ENCODE results near the gene RBPJL.

Gene RBPJL

GRCh38 chr20:45344168-45344860 lies 37.7 kb downstream of the RBPJL start:
- DNase-seq (ENCODE audit: low read depth) = no peak
- no peak overlapping the region for H3K4me3 ChIP-seq (ENCODE audit: low read depth, low read length)
- no peak for TF ChIP-seq CTCF (IDR thresholded peaks at IDR 0.05; ENCODE audit: control insufficient read depth, extremely low read depth, insufficient read depth)

- peak overlapping the region; percentile 36 for H3K4me3 ChIP-seq (ENCODE audit: low read depth, low read length)
- no peak for TF ChIP-seq CTCF (IDR thresholded peaks at IDR 0.05; ENCODE audit: control insufficient read depth, extremely low read depth, insufficient read depth)
- peak; percentile 65 for DNase-seq (ENCODE audit: low read depth)
Observed at GRCh38 chr20:45345104-45345936, 38.7 kb downstream of the RBPJL start.

GRCh38 chr20:45346291-45346718 lies 39.7 kb downstream of the RBPJL start:
- no peak for TF ChIP-seq CTCF (IDR thresholded peaks at IDR 0.05; ENCODE audit: control insufficient read depth, extremely low read depth, insufficient read depth)
- no peak for DNase-seq (ENCODE audit: low read depth)
- peak overlapping the region; percentile 11; the same call in 1 of the 2 replicates for H3K4me3 ChIP-seq (ENCODE audit: low read depth, low read length)

- DNase-seq (ENCODE audit: low read depth) = no peak
- peak overlapping the region; percentile 71 for H3K4me3 ChIP-seq (ENCODE audit: low read depth, low read length)
- no peak for TF ChIP-seq CTCF (IDR thresholded peaks at IDR 0.05; ENCODE audit: control insufficient read depth, extremely low read depth, insufficient read depth)
Observed at GRCh38 chr20:45346851-45347250, 40.2 kb downstream of the RBPJL start.

GRCh38 chr20:45347297-45347935 lies 40.8 kb downstream of the RBPJL start:
- no peak for DNase-seq (ENCODE audit: low read depth)
- no peak for TF ChIP-seq CTCF (IDR thresholded peaks at IDR 0.05; ENCODE audit: control insufficient read depth, extremely low read depth, insufficient read depth)
- H3K4me3 ChIP-seq (ENCODE audit: low read depth, low read length) = peak overlapping the region; percentile 71

GRCh38 chr20:45347936-45348778 lies 41.5 kb downstream of the RBPJL start, which contains the start of gene SDC4:
Gene SDC4 (minus strand): TSS chr20:45348424. CDS start chr20:45348384, 40 bp downstream.
- no peak for DNase-seq (ENCODE audit: low read depth)
- peak within 1 kb of the TSS; percentile 71 for H3K4me3 ChIP-seq (ENCODE audit: low read depth, low read length)

More at GRCh38 chr20:45347936-45348778, 41.5 kb downstream of the RBPJL start, which contains the start of gene SDC4:
- TF ChIP-seq CTCF (IDR thresholded peaks at IDR 0.05; ENCODE audit: control insufficient read depth, extremely low read depth, insufficient read depth) = no peak

Data from LNCaP clone FGC (cell line).